ENCODE results near the gene OR4N5. TPM values are rescaled to one million over a fixed set of nuclear protein-coding genes. Genes with fewer than 3 reads are reported as not detected.
"Not testable (repeated sequence)": the region's sequence is repeated elsewhere in the genome, so short reads cannot be mapped to it uniquely, and the experiment has no call there.

The OR4N5 gene
- total RNA-seq, 1 experiment from 2014 or later = not detected

DNA sequence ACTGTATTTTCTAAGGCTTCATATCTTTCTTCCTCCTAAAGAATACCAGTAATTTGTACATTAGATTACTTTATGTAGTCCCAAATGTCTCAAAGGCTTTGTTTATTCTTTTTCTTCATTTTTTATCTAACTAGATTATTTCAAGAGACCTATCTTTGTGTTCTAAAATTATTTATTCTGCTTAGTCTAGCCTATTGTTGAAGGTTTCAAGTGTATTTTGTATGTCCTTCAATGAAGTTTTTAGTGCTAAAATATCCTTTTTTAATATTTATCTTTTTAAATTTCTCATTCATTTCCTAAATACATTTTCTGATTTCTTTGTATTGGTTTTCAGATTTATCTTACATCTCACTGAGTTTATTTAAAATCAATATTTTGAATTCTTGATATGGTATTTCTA lies 25.8 kb downstream of the OR4N5 start:
- Histone ChIP-seq H3K36me3 (ENCODE audit: control insufficient read depth, insufficient read depth, low read length) (no peaks in the 10 kb centered on the region), H3K9me3 (peaks cover 7% of the 10 kb centered on the region; the same call in 1 of the 2 replicates), H3K4me1 (no peaks in the 10 kb centered on the region), H3K4me3 (ENCODE audit: low read depth, low read length) (no peak overlapping the region), H3K27me3 (replicated peaks; ENCODE audit: control insufficient read depth, insufficient read depth, low read length) (no peaks in the 10 kb centered on the region)
- ChIA-PET CTCF (no interaction called here), POLR2A (no interaction called here)
- no TSS peak for BruUV-seq (replicated peaks)
- Mint-ChIP-seq H3K36me3 (ENCODE audit: insufficient read depth, unreplicated experiment) (no peaks in the 10 kb centered on the region), H3K9me3 (ENCODE audit: unreplicated experiment) (peaks cover 35% of the 10 kb centered on the region), H3K4me3 (ENCODE audit: unreplicated experiment) (no peak overlapping the region), H3K27me3 (ENCODE audit: insufficient read depth, unreplicated experiment) (no peaks in the 10 kb centered on the region), H3K27ac (ENCODE audit: unreplicated experiment) (no peak overlapping the region), H3K4me1 (ENCODE audit: low read depth, unreplicated experiment) (no peaks in the 10 kb centered on the region)
- no peak for DNase-seq
- TF ChIP-seq, protein P1, sequence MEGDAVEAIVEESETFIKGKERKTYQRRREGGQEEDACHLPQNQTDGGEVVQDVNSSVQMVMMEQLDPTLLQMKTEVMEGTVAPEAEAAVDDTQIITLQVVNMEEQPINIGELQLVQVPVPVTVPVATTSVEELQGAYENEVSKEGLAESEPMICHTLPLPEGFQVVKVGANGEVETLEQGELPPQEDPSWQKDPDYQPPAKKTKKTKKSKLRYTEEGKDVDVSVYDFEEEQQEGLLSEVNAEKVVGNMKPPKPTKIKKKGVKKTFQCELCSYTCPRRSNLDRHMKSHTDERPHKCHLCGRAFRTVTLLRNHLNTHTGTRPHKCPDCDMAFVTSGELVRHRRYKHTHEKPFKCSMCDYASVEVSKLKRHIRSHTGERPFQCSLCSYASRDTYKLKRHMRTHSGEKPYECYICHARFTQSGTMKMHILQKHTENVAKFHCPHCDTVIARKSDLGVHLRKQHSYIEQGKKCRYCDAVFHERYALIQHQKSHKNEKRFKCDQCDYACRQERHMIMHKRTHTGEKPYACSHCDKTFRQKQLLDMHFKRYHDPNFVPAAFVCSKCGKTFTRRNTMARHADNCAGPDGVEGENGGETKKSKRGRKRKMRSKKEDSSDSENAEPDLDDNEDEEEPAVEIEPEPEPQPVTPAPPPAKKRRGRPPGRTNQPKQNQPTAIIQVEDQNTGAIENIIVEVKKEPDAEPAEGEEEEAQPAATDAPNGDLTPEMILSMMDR (IDR thresholded peaks at IDR 0.05; ENCODE audit: insufficient read depth in 1 of 2, low read depth in 1 of 2, low read length in 1 of 2, severe bottlenecking in 1 of 2, unreplicated experiment in 1 of 2) = no peak
- intact Hi-C loops (cut with micrococcal nuclease; ENCODE audit: unreplicated experiment) = no loop called here

DNA sequence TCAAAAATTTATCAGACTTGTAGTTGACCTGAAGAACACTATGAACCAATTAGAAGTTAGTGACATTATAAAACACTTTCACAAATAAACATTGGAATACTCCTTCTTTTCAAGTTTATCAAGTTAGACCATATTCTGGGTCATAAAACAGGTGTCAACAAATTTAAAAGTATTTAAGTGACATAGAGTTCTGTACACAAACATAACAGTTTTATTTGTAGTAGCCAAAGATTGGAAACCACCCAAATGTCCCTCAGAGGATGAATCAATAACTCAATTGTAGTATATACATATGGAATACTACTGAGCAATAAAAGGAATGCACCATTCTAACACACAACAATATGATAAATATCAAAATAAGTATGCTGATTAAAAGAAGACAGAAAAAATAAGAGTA lies 28.5 kb downstream of the OR4N5 start:
- no peaks in the 10 kb centered on the region for H3K36me3 Mint-ChIP-seq (ENCODE audit: insufficient read depth, unreplicated experiment)
- no peak for DNase-seq
- H3K4me1 ChIP-seq = no peaks in the 10 kb centered on the region
- H3K27me3 Mint-ChIP-seq (ENCODE audit: insufficient read depth, unreplicated experiment) = no peaks in the 10 kb centered on the region
- H3K27me3 ChIP-seq (replicated peaks; ENCODE audit: control insufficient read depth, insufficient read depth, low read length) = no peaks in the 10 kb centered on the region
- no peak overlapping the region for H3K4me3 Mint-ChIP-seq (ENCODE audit: unreplicated experiment)
- intact Hi-C loops (cut with micrococcal nuclease; ENCODE audit: unreplicated experiment) = no loop called here
- no peak overlapping the region for H3K27ac Mint-ChIP-seq (ENCODE audit: unreplicated experiment)
- no peaks in the 10 kb centered on the region for H3K4me1 Mint-ChIP-seq (ENCODE audit: low read depth, unreplicated experiment)
- no peak overlapping the region for H3K4me3 ChIP-seq (ENCODE audit: low read depth, low read length)
- peaks cover 4% of the 10 kb centered on the region; the same call in 1 of the 2 replicates for H3K9me3 ChIP-seq
- CTCF ChIA-PET = no interaction called here
- H3K36me3 ChIP-seq (ENCODE audit: control insufficient read depth, insufficient read depth, low read length) = no peaks in the 10 kb centered on the region
- POLR2A ChIA-PET = no interaction called here
- TF ChIP-seq, protein P1 (IDR thresholded peaks at IDR 0.05; ENCODE audit: insufficient read depth in 1 of 2, low read depth in 1 of 2, low read length in 1 of 2, severe bottlenecking in 1 of 2, unreplicated experiment in 1 of 2) = no peak
- peaks cover 35% of the 10 kb centered on the region for H3K9me3 Mint-ChIP-seq (ENCODE audit: unreplicated experiment)
- no TSS peak for BruUV-seq (replicated peaks)

DNA sequence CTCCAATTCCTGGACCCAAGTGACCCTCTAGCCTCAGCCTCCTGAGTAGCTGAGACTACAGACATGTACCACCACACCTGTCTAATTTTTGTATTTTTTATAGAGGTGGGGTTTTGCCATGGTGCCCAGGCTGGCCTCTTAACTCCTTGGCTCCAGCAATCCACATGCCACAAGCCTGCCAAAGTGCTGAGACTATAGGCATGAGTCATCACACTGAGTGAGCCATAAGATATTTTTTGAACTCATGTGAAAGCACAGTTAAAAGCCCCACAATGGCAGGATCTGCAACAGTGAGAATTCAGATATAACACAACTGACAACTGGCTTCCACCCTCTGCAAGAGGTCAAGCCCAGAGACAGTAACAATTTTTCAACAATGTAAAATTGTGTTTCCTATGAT lies 31.2 kb downstream of the OR4N5 start:
- H3K9me3 ChIP-seq; H3K27me3 ChIP-seq (replicated peaks; ENCODE audit: control insufficient read depth, insufficient read depth, low read length); H3K4me3 Mint-ChIP-seq (ENCODE audit: unreplicated experiment); H3K36me3 Mint-ChIP-seq (ENCODE audit: insufficient read depth, unreplicated experiment); H3K27me3 Mint-ChIP-seq (ENCODE audit: insufficient read depth, unreplicated experiment); H3K27ac Mint-ChIP-seq (ENCODE audit: unreplicated experiment); DNase-seq; CTCF ChIA-PET; H3K4me1 Mint-ChIP-seq (ENCODE audit: low read depth, unreplicated experiment); H3K4me1 ChIP-seq; H3K36me3 ChIP-seq (ENCODE audit: control insufficient read depth, insufficient read depth, low read length); BruUV-seq (replicated peaks); H3K4me3 ChIP-seq (ENCODE audit: low read depth, low read length); POLR2A ChIA-PET; intact Hi-C loops (cut with micrococcal nuclease; ENCODE audit: unreplicated experiment): not testable (repeated sequence)
- H3K9me3 Mint-ChIP-seq (ENCODE audit: unreplicated experiment) = peaks cover 14% of the 10 kb centered on the region

DNA sequence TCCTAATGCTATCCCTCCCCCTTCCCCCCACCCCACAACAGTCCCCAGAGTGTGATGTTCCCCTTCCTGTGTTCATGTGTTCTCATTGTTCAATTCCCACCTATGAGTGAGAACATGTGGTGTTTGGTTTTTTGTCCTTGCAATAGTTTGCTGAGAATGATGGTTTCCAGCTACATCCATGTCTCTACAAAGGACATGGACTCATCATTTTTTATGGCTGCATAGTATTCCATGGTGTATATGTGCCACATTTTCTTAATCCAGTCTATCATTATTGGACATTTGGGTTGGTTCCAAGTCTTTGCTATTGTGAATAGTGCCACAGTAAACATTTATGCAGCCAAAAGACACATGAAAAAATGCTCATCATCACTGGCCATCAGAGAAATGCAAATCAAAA lies 35.6 kb downstream of the OR4N5 start:
- BruUV-seq (replicated peaks); POLR2A ChIA-PET: not testable (repeated sequence)

More for the DNA sequence above, 35.6 kb downstream of the OR4N5 start:
- H3K27ac Mint-ChIP-seq (ENCODE audit: unreplicated experiment); intact Hi-C loops (cut with micrococcal nuclease; ENCODE audit: unreplicated experiment); H3K36me3 Mint-ChIP-seq (ENCODE audit: insufficient read depth, unreplicated experiment); H3K4me3 Mint-ChIP-seq (ENCODE audit: unreplicated experiment); H3K4me1 Mint-ChIP-seq (ENCODE audit: low read depth, unreplicated experiment); H3K27me3 Mint-ChIP-seq (ENCODE audit: insufficient read depth, unreplicated experiment); H3K4me3 ChIP-seq (ENCODE audit: low read depth, low read length); H3K36me3 ChIP-seq (ENCODE audit: control insufficient read depth, insufficient read depth, low read length); H3K9me3 Mint-ChIP-seq (ENCODE audit: unreplicated experiment); H3K9me3 ChIP-seq; CTCF ChIA-PET; H3K27me3 ChIP-seq (replicated peaks; ENCODE audit: control insufficient read depth, insufficient read depth, low read length); DNase-seq: not testable (repeated sequence)
- H3K4me1 ChIP-seq = peaks cover 10% of the 10 kb centered on the region

Measured in Caco-2 (cell line).